Stimulated activated CD8-positive, alpha-beta memory T cell treated with anti-CD3 and anti-CD28 coated beads, Interleukin-15, amount 100 ng/mL, for 48 hours (primary cell): ENCODE measurements around the gene GPR61.

ENCODE experiments used
- DNase-seq, 2 donors: peaks; one replicate each; pipeline ENCODE4 v3.0.0-alpha.2; 2020; ENCODE audit warnings: low read depth in 2 of 2

The GPR61 gene, protein sequence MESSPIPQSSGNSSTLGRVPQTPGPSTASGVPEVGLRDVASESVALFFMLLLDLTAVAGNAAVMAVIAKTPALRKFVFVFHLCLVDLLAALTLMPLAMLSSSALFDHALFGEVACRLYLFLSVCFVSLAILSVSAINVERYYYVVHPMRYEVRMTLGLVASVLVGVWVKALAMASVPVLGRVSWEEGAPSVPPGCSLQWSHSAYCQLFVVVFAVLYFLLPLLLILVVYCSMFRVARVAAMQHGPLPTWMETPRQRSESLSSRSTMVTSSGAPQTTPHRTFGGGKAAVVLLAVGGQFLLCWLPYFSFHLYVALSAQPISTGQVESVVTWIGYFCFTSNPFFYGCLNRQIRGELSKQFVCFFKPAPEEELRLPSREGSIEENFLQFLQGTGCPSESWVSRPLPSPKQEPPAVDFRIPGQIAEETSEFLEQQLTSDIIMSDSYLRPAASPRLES

DNA sequence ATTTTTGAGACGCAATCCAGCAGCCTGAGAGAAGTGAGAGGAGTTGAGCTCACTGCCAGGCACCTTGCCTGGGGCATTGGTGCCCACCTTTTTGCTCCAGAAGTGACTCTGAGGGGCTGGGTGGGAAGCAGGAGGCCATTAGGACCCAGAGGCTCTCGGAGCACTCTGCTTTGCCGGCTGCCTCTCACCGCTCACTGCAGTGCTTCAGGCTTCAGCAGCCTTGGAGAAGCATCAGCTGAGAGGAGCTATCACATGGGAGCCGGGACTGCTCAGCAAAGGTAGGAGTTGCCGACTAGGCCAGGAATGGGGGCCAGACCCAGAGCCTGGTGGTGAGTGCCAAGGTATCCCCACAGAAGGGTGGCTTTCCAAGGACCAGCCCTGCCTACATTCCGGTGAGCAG lies at the start of gene GPR61:
Gene GPR61, plus strand, starts transcription at position 197 of the 400 bp plus-strand sequence. CDS start 3,151 bp downstream, outside the sequence.
- no peak for DNase-seq

DNA sequence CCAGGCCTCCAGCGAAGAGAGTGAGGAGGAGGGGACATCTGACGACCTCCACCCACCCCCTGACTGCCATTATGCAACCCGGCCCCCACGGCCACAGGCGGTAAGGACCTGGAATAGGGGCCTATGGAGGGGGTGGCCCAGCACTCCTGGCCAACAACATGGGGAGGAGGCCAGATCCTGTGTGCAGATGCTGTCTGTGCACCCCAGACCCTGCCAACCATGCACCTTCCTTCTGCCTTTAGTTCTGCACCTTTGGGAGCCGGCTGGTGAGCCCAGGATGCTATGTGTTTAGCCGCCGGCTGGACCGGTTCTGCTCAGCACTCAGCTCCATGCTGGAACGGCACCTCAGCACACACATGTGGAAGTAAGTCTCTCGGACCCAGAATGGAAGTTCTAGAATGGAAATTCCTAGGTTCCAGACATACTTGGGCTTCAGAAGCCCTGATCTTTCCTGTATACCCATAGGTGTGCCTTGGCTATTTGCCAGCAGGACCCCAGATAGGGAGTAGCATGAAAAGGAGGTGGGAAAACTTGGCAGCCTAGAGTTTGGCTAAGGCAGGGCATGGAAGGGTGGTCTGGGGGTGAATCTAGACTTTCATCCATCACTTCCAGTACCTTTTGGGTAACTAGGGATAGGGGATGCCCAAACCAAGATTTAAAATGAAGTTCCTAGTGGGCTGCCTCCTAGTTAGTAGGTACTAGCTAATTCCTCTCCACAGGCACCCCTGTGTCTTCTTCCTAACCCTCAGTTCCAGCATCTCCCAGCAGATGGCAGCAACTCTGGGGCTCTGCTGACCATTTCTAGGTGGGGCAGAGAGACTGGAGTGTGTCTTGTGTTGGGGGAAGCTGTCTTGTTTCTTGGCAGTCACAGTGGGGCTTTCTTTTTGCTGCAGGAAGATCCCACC lies 49.4 kb upstream of the GPR61 start:
- DNase-seq, result peak in 1 of 2 donors; percentile 47

DNA sequence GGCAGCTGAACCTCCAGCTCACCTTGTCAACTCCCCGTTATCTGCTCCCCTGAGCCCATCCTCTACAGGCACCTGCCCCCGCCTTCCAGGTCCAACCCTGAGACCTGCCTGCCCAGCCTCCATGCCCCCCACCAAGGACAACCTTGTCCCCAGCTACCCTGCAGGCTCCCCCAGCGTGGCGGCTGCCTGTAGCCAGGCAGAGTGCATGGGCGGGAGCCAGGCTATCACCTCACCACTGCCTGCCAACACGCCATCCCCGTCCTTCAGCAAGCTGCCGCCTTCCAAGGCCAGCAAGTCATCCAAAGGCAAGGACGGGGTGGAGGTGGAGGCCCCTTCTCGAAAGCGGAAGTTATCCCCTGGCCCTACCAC lies 48.8 kb upstream of the GPR61 start:
- no peak for DNase-seq

DNA sequence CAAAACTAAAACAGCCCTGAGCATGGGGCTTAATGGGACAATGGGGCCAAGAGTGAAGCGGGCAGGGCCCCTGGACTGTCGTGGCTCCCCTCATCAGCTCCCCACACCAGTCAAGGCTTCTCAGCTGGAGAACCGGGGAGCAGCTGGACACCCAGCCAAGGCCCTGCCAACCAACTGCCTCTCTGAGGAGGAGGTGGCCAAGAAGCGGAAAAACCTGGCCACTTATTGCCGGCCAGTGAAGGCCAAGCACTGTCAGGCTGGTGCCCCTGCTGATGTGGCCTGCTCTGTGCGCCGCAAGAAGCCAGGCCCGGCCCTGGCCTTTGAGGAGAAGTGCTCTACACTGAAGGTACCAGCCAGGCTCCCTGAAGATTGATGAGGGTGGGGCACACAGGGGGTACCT lies 48.3 kb upstream of the GPR61 start:
- no peak for DNase-seq

DNA sequence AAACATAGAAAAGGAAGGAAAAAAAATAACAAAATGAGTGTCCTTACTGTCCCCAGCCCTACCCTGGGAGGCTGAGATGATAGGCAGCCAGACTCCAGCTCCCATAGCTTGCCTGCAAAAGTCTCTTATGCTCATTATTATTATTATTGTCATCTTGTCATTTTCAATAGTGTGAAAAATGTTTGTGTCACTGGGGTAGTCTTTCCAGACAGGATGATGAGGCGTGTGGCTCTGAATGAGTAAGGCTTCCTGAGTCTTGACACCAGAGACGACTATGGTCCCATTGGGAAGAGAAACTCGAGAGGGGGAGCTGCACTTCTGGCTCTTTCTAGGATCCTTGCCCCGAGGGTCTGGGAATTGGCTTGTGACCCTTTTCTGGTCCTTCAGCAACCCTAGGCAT lies 46.9 kb upstream of the GPR61 start:
- DNase-seq, result no peak

DNA sequence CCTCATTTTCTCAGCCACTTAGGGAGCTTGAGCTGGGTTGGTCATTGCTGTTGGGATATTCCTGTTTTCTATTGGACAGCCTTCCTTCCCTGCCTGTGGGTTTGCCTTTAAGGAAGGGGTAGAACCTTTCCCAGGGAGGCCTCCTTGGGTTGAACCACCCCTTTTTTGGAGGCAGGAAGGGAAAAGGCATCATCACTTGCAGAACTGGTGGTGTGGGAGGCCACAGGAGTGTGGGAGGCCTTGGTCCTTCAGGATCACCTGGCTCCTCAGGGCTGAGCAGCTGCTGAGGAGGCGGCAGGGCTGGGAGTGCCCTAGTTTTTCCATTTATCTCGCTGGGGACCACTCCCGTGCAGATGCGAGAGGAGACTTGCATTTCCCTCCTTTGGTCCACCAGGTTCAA lies 46.4 kb upstream of the GPR61 start:
- no peak for DNase-seq

DNA sequence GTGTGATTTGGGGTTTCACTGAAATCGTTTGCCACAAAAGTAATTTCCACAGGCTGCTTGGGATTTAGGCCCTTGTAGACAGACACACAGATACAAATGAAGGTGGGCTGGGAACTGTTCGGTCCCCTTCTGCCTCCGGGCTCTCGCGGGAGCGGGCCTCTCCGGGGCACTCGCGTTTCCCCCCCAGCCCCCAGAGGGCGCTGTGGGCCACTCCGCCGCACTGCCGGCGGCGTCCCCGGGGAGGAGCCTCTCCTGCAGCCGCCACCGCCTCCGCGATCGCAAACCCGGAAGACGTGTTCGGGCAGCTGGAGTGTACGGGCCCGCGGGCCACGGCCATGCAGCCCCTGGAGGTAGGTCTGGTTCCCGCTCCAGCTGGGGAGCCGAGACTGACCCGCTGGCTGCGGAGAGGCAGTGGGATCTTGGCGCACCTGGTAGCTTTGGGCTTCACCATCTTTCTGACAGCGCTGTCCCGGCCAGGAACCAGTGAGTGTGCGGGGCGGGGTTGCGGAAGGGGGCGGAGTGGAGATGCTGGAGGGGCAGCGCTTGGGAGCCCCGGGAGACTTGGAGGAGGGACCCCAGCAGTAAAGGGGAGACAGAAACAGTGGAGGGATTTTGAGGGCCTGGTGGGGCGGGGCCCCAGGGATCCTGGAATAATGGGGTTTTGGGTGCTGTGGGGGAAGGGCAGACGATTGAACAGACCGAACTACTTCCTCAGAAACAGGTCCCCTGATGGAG lies 45.7 kb upstream of the GPR61 start, which contains the start of gene CYB561D1:
Gene CYB561D1, plus strand, starts transcription at position 290 of the 735 bp plus-strand sequence. Its CDS starts 46 bp downstream, at position 336.
- peak; percentile 85 for DNase-seq

DNA sequence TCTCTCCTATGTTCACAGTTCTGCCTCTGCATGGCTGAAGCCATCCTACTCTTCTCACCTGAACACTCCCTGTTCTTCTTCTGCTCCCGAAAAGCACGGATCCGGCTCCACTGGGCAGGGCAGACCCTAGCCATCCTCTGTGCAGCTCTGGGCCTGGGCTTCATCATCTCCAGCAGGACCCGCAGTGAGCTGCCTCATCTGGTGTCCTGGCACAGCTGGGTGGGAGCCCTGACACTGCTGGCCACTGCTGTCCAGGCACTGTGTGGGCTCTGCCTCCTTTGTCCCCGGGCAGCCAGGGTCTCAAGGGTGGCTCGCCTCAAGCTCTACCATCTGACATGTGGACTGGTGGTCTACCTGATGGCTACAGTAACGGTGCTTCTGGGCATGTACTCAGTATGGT lies 43.9 kb upstream of the GPR61 start:
- DNase-seq, result no peak

DNA sequence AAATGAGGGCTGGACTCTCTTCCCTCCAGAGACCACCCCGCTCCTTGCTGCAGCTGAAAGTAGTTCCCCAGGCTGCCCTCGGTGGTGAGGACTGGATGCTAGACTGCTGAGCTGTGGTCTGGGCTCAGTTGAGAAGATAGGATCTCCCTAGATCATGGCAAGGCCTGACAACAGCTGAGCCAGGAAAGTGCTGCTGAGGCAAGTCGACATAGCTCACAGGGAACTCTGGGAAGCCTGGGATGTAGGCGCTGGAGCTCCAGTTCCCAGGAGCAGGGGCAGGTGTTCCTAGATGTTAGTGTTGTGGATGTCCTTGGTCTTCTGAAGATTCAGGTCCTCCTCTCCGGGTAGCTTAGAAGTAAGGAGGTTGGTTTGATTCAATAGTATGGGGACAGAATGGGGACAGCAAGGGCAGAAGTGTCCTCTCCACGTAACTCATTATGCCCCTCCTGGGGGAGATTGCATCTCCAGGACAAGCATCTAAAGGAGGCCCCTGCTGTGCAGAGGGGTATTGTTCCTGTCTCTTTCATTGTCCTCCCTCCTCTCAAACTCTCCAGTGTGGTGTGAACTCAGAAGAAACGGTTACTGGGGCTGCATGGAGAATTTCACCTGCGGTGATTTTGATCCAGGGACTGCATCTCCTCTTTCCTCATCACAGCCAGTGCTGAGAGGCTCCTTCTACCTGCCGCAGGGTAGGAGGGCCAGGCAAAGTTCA lies 42.1 kb upstream of the GPR61 start:
- no peak for DNase-seq

DNA sequence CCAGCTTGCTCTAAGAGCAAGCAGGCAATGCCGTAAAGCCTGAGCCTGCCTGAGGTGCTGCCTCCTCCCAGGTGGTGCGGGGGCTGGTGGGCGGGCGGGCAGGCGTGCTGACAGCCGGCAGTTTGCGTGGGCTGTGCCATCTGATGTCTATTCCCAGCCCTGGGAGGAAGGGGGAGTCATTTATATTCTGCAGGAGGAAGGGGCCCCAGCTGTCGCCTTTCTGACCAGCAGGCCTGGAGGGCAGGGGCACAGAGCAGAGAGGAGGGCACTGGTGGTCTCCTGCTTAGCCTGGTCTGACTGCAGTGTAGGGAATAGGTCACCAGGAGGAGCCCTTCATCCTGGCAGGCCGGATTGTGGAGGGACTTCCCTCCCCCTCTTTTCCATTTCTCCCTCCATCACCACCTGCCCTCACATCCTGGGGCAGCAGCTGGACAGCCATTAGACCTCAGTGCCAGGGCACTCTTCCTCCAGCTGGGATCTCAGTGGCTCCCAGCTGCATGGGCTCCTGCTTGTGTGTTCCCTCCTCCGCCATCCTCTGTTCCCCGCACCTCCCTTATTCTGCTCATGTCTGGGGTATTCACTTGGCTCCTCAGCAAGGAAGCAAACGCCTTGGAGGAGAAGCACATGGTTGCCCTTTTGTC lies 41.4 kb upstream of the GPR61 start:
- DNase-seq, result no peak

DNA sequence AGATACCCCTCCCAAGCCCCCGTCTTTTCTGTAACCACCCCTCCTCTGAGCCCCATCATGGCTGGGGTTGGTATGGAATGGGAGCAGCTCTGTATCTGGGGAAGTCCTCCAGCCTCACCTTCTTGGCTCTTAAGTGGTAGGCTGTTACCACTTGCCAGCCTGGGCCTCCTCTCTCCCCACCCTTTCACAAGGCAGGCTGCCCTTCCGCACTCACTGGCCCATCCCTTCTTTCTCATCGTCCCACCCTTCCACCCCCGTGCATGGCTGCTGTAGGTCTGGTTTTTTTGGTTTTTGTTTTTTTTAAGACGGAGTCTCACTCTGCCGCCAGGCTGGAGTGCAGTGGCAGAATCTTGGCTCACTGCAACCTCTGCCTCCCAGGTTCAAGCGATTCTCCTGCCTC lies 40.6 kb upstream of the GPR61 start:
- DNase-seq, result no peak

DNA sequence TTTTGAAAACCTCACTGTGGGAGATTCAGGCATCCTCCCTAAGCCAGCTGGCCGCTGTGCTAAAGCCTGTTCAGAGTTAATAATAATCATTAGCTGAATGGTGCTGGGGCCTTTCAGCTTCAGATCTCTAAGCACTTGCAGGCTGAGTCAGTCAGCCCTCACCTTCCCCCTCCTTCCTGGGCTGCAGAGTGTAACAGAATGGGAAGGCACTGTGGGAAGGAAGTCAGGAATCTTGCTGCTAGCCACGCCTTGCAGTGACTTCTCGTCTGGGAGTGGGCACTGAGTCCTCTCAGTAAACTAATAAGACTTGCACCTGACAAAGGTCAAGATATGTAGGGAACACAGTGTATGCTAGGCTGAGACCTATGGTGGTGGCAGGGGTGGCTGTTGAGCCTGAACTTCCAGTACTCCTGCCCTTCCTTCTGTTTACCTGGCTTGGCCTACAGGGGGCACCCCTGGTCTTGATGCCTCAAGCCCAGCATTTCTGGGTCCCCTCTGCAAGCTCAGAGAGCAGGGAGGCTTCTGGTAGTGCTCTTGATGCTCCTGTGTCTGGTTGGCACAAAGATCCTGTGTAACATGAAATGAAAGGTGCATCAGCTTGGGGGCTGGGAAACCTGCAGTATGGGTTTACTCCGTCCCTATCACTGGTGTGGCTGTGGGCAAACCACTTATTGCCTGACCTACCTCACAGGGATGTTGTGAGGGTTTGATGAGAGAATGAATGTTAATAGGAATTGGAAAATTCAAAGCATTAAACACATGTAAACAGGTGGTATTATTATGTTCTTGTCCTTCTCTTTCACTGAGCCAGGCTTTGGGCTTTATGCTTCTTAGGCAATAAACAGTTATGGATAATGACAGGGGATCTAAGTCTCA lies 39.8 kb upstream of the GPR61 start:
- peak in 1 of 2 donors; percentile 51 for DNase-seq

DNA sequence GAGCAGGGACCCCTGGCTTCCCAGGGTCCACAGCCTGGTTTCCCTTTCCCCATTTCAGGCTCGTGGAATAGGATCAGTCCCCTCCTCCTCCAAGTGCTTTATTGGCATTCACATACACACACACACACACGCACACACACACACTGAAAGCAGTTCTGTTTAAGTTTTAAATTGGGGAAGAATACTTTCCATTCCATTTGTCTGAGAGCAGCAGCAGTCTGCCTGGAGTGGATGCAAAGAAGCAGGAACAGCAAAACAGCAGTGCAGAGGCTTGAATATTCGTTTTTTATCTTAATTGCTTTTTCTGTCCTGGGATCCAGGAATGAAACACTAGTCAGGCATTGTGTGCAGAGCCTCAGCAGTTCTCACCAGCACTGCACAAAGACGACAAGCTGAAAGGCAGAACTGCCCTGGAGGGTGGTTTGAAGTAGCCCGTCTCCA lies 38.7 kb upstream of the GPR61 start:
- no peak for DNase-seq

DNA sequence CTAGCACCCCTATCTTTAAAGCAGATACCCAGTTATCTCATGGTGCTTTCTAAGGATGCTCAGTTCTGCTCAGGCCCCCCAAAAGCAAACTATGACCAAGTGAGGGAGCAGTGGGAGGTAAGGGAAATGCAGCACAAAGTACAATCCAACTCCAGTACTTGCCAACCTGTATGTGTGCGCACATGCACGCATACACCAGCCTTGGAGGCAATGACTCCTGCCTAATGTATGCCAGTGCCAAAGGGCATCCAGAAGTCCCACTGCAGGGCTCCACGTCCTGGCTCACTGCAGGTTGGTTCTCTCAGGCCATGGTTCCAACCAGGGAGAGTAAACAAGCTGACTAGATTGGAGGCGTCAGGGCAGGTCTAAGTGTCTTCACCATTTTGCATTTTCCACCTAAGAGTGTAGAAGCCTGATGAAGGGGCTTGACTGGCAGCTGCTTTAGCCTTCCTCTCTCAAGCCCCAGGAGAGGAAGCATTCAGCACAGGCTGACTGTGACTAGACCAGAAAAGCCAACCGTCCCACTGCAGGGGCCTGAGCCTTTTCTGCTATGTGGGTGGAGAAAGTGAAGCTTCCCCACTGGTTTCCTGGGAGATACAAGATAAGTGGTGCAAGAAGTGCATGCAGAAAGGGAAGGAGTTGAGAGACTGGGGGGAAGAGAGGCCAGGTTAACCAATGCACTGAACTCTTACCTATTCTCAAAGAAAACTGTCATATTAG lies 37.9 kb upstream of the GPR61 start:
- no peak for DNase-seq

DNA sequence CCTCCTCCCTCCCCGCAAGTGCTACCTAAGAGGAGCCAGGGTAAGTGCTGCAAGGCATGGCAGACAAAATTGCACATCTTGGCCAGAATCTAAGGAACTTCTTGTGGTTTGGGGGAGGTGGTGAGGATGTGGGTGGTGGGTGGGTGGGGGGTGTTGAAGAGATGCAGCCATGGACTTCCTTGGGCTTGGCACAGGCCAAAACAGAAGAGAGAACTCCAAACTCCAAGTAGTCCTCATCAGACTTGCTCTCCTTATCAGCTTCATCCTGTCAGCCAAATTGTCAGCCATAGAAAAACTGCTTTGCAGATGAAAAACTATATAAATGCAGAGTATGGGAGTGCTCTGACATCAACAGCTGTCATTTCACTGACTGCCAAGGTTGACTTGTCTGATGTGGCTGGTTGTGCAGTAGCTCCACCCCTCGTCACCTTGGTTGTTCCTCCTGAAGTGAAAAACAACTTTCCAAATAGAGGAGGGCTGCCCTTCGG lies 37.3 kb upstream of the GPR61 start:
- no peak for DNase-seq

DNA sequence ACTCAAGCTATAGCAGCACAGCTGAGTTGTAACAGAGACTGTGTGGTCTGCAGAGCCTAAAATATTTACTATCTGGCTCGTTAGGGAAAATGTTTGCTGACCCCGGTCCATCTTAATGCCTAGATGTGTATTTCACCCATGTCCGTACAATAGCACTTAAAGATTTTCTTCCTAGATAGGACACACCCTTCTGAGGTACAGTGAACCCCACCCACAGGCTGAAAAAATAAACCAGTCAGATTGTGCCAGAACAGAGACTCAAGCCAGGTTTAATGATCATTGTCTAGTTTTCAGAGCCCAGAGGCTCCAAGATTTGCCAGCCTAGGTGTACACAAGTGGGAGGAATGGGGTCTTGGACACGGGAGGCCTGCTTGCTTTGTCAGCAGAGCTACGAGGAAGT lies 35.7 kb upstream of the GPR61 start:
- no peak for DNase-seq

DNA sequence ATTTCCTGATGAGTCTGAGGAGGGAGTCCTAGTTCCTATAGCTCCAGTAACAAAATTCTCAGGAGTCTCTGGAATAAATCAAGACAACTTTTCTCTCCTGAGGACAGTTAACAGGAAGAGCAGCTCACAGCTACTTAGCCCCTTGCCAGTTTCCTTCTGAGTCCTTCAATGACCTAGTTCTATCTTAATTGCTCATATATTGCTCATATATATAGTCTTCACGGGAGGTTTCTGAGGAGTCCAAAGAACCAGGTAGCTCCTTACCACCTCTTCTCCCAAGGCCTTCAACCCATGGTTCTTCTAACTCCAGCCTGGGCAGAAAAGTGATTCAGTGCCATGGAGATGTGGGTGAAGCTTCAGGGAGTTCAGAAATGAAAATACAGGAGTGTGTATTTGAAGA lies 34.7 kb upstream of the GPR61 start:
- no peak for DNase-seq

DNA sequence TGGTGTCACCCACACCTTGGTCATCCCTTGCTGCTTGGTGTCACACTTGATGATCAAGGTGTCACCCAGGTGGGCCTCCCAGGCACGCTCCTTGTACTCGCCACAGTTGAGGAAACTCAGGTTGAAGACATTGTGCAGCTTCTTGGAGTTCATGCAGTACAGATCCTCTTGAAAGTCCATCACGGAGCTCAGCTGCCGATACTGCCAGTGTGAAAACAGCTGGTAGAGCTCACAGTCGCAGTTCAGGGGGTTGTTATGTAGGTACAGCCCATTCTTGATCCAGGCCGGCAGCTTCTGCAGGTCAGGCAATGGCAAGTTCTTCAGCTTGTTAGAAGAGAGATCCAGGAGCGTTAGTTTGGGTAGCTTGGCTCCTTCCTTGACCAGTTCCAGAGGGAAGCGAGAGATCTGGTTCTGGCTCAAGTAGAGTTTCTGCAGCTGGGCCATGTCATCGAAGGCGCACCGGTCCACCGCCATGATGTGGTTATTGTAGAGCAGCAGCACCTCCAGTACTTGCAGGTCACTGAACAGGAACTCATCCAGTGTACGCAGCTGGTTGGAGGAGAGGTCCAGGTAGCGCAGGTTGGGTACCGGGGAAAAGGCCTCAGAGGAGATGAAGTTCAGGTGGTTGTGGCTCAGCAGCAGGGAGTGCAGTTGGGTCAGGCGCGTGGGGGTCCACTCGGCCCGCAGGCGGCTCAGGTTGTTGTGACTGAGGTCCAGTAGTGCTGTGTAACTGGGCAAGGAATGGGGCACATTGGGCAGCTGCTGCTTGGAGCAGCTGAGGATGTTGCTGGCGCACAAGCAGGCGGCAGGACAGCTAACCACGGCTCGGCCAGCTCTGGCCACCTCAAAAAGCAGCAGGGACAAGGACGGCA lies 31.4 kb upstream of the GPR61 start:
- DNase-seq, result no peak
